GM19452 (cell line): Measurements from ENCODE around the gene PLXNA4.

Experiments
- ATAC-seq: cut with Tn5 transposase; IDR thresholded peaks from one replicate; pipeline ENCODE4 v1.9.1; 2021; ENCODE audit not compliant: unreplicated experiment

PLXNA4 gene

GRCh38 chr7:132565885-132566284 is 10.4 kb downstream of the PLXNA4 start:
- ATAC-seq, result no peak

GRCh38 chr7:132565441-132565840 is 10.8 kb downstream of the PLXNA4 start:
- no peak for ATAC-seq

- no peak for ATAC-seq
Observed at GRCh38 chr7:132564849-132565248, 11.4 kb downstream of the PLXNA4 start.

GRCh38 chr7:132564090-132564489 is 12.2 kb downstream of the PLXNA4 start:
- no peak for ATAC-seq

GRCh38 chr7:132562690-132563089 is 13.6 kb downstream of the PLXNA4 start:
- no peak for ATAC-seq

- ATAC-seq, result no peak
Observed at GRCh38 chr7:132561763-132562162, 14.5 kb downstream of the PLXNA4 start.

- no peak for ATAC-seq
Observed at GRCh38 chr7:132560825-132561529, 15.3 kb downstream of the PLXNA4 start.

GRCh38 chr7:132560105-132560504 is 16.2 kb downstream of the PLXNA4 start:
- no peak for ATAC-seq

- ATAC-seq, result no peak
Observed at GRCh38 chr7:132558815-132559214, 17.5 kb downstream of the PLXNA4 start.

- no peak for ATAC-seq
Observed at GRCh38 chr7:132557489-132558044, 18.7 kb downstream of the PLXNA4 start.

- ATAC-seq, result no peak
Observed at GRCh38 chr7:132554446-132554845, 21.8 kb downstream of the PLXNA4 start.

- ATAC-seq, result no peak
Observed at GRCh38 chr7:132553031-132553430, 23.2 kb downstream of the PLXNA4 start.

- ATAC-seq, result no peak
Observed at GRCh38 chr7:132551886-132552285, 24.4 kb downstream of the PLXNA4 start.

- no peak for ATAC-seq
Observed at GRCh38 chr7:132551439-132551838, 24.8 kb downstream of the PLXNA4 start.

GRCh38 chr7:132548489-132549078 is 27.7 kb downstream of the PLXNA4 start:
- no peak for ATAC-seq

GRCh38 chr7:132547821-132548220 is 28.4 kb downstream of the PLXNA4 start:
- ATAC-seq, result no peak

- no peak for ATAC-seq
Observed at GRCh38 chr7:132546366-132547127, 29.7 kb downstream of the PLXNA4 start.

- no peak for ATAC-seq
Observed at GRCh38 chr7:132545756-132546155, 30.5 kb downstream of the PLXNA4 start.

GRCh38 chr7:132544999-132545398 is 31.3 kb downstream of the PLXNA4 start:
- ATAC-seq, result no peak

- no peak for ATAC-seq
Observed at GRCh38 chr7:132544025-132544424, 32.2 kb downstream of the PLXNA4 start.

GRCh38 chr7:132542895-132543294 is 33.4 kb downstream of the PLXNA4 start:
- no peak for ATAC-seq

GRCh38 chr7:132541656-132542055 is 34.6 kb downstream of the PLXNA4 start:
- ATAC-seq, result no peak
